ENCODE measurements around the gene MRPL20.

DNA sequence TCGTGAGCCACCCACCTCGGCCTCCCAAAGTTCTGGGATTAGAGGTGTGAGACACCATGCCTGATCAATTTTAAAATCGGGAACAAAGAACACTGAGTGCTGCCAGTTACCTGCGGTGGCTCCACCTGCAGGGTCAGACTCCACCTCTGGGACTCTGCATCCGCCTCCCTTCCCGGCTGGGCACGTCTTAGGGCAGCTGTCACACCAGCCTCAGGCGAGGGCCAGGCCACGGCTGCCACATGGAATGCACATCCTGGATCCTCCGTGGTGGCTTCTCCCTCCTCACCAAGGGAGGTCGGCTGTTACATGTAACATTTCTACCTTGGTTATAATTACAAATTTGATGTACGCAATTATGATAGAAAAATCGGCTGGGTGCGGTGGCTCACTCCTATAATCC is 42.8 kb downstream of the MRPL20 start:
- TF ChIP-seq, protein P1, sequence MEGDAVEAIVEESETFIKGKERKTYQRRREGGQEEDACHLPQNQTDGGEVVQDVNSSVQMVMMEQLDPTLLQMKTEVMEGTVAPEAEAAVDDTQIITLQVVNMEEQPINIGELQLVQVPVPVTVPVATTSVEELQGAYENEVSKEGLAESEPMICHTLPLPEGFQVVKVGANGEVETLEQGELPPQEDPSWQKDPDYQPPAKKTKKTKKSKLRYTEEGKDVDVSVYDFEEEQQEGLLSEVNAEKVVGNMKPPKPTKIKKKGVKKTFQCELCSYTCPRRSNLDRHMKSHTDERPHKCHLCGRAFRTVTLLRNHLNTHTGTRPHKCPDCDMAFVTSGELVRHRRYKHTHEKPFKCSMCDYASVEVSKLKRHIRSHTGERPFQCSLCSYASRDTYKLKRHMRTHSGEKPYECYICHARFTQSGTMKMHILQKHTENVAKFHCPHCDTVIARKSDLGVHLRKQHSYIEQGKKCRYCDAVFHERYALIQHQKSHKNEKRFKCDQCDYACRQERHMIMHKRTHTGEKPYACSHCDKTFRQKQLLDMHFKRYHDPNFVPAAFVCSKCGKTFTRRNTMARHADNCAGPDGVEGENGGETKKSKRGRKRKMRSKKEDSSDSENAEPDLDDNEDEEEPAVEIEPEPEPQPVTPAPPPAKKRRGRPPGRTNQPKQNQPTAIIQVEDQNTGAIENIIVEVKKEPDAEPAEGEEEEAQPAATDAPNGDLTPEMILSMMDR (IDR thresholded peaks at IDR 0.05; ENCODE audit: low read depth, low read length, poor library complexity, severe bottlenecking): no peak
- TF ChIP-seq EZH2phosphoT487 (IDR thresholded peaks at IDR 0.05; ENCODE audit: borderline replicate concordance, low read length): no peak
